Measurements from ENCODE around the gene SUPT3H. TPM values are rescaled to one million over a fixed set of nuclear protein-coding genes. Genes with fewer than 3 reads are reported as not detected.

Gene SUPT3H
- total RNA-seq, 4 donors from 2014 or later: 1.6 to 5.6 (median 3.8) TPM

DNA sequence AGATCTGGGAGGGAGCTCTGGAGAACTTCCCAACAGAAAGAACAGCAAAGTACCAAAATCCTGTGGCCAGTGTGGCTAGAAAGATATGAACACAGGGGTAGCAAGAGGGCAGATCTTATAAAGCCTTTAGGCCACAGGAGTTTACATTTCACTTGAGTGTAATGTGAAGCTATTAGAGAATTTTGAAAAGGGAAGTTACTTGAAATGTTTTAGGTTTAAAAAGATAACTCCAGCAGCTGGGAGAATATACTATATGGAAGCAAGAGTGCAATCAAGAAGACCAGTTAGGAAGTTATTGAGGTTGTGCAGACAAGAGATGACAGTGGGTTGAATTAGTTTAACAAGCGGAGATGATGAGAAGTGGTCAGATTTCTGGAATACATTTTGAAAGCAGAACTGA lies 7.9 kb downstream of the SUPT3H start:
- WGBS, 2 donors: 94% methylated on average over 1 of the region's 1 CpG
- TF ChIP-seq, protein P1, sequence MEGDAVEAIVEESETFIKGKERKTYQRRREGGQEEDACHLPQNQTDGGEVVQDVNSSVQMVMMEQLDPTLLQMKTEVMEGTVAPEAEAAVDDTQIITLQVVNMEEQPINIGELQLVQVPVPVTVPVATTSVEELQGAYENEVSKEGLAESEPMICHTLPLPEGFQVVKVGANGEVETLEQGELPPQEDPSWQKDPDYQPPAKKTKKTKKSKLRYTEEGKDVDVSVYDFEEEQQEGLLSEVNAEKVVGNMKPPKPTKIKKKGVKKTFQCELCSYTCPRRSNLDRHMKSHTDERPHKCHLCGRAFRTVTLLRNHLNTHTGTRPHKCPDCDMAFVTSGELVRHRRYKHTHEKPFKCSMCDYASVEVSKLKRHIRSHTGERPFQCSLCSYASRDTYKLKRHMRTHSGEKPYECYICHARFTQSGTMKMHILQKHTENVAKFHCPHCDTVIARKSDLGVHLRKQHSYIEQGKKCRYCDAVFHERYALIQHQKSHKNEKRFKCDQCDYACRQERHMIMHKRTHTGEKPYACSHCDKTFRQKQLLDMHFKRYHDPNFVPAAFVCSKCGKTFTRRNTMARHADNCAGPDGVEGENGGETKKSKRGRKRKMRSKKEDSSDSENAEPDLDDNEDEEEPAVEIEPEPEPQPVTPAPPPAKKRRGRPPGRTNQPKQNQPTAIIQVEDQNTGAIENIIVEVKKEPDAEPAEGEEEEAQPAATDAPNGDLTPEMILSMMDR (IDR thresholded peaks at IDR 0.05): no peak
- TF ChIP-seq POLR2A (IDR thresholded peaks at IDR 0.05): no peak

DNA sequence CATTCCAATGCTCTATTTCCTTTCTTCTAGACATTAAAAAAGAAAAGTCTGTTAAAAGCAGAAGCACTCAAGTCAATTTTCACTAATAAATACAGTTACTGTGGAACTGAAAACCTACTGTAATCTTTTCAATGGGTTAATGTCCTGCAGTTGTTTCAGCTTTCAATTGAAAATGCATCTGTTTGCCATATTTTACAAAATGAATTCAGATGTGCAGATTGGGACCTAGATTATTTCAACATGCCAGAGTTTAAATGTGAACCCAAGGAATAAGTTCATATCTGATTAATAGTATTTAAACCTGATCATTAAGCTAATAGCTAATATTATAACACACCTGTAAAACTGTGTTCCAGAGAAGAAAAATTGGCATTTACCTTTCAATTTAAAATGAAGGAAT lies 9.7 kb downstream of the SUPT3H start:
- intact Hi-C loops (cut with DNase I; ENCODE audit: low total_unique reads): no loop called here
- DNase-seq (ENCODE audit: low spot score in 2 of 2): no peak
- TF ChIP-seq, protein P1 (IDR thresholded peaks at IDR 0.05): no peak
- no peak for TF ChIP-seq POLR2A (IDR thresholded peaks at IDR 0.05)
- H3K4me3 ChIP-seq (ENCODE audit: low read depth, poor library complexity, severe bottlenecking): no peak overlapping the region

More for the DNA sequence above, 7.9 kb downstream of the SUPT3H start:
- intact Hi-C loops (cut with DNase I; ENCODE audit: low total_unique reads): no loop called here
- no peak overlapping the region for H3K4me3 ChIP-seq (ENCODE audit: low read depth, poor library complexity, severe bottlenecking)
- no peak for DNase-seq (ENCODE audit: low spot score in 2 of 2)

DNA sequence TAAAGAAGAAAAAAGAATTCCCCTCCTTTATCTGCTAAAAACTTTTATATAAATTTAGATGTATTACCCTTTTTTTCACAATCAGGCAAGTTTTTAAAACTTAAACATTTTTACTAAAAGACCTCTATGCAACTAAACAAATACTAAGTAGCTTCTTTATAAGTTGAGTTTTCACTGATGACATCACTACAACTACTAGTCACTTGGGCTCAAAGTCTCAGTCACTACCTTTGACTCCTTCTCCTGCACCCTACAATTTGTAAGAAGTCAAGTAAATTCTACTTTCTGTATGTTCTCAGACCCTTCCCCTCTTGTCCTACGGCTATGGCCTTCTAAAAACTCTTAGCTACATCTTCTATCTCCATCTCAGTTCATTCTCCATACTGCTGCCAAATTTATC lies 11.2 kb downstream of the SUPT3H start:
- WGBS, 2 donors: 96 to 100% methylated on average over 1 of the region's 1 CpG

DNA sequence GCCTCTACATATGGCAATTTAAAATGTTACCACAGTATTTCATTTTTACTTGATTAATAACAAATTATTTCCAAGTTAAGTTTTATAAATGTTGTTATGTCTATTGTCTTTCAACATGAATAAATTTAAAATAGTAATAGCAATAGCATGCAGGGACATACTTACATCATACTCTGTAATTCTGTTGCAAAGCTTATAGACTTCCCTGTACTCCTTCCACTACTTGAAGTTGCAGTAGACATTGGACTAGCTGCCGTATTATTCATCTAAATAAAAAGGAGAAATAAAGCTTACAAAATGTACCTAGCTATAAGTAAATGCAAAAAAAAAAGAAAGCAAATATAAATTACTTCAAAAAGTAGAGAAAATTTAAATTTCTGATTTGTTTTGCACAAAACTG lies 12.7 kb downstream of the SUPT3H start:
- DNase-seq (ENCODE audit: low spot score in 2 of 2): no peak
- no peak overlapping the region for H3K4me3 ChIP-seq (ENCODE audit: low read depth, poor library complexity, severe bottlenecking)
- intact Hi-C loops (cut with DNase I; ENCODE audit: low total_unique reads): no loop called here
- WGBS, 2 donors: 96 to 97% methylated on average over 1 of the region's 1 CpG
- TF ChIP-seq, protein P1 (IDR thresholded peaks at IDR 0.05): no peak
- TF ChIP-seq POLR2A (IDR thresholded peaks at IDR 0.05): no peak

More for the DNA sequence above, 11.2 kb downstream of the SUPT3H start:
- intact Hi-C loops (cut with DNase I; ENCODE audit: low total_unique reads): no loop called here
- DNase-seq (ENCODE audit: low spot score in 2 of 2): no peak
- TF ChIP-seq POLR2A (IDR thresholded peaks at IDR 0.05): no peak
- TF ChIP-seq, protein P1 (IDR thresholded peaks at IDR 0.05): no peak
- H3K4me3 ChIP-seq (ENCODE audit: low read depth, poor library complexity, severe bottlenecking): no peak overlapping the region

DNA sequence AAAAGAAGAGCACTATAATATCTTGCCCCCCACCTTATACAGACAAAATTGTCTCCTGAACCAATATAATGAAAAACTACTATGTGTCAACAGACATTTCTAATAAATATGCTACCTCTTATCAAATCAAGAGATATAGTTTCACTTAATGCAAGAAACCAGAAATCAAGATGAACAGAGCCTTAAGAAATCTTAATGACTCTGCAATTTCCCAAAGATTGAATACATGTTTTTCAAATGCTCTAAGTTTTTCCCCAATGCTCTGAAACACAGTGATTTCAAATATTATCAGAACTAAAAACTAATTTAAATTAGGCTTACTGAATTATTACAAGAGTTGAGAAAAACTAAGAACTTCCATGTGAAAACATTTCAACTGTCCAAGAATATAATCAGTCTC lies 13.3 kb downstream of the SUPT3H start:
- TF ChIP-seq, protein P1 (IDR thresholded peaks at IDR 0.05): no peak
- TF ChIP-seq POLR2A (IDR thresholded peaks at IDR 0.05): no peak
- DNase-seq (ENCODE audit: low spot score in 2 of 2): no peak
- intact Hi-C loops (cut with DNase I; ENCODE audit: low total_unique reads): no loop called here
- H3K4me3 ChIP-seq (ENCODE audit: low read depth, poor library complexity, severe bottlenecking): no peak overlapping the region

DNA sequence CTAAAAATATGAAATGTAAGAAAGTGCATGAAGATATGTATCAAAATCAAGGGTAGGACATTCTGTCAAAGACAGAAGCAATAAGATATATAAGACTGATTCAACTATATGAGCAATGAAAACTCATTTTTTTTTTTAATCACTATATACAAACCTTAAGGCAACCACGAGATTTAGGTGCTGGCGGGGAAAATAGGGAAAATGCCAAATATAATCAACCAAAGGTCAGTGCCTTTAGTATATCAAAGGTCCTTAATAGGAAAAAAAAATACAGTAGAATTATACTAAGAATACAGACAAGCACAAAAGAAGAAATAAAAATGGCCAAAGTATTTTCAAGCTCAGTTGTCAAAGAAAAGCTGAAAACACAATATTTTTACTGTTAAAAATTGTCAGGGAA lies 24.1 kb downstream of the SUPT3H start:
- DNase-seq (ENCODE audit: low spot score in 2 of 2): no peak
- H3K4me3 ChIP-seq (ENCODE audit: low read depth, poor library complexity, severe bottlenecking): no peak overlapping the region
- WGBS, 2 donors: 86 to 90% methylated on average over 2 of the region's 2 CpGs
- TF ChIP-seq, protein P1 (IDR thresholded peaks at IDR 0.05): no peak
- no peak for TF ChIP-seq POLR2A (IDR thresholded peaks at IDR 0.05)
- intact Hi-C loops (cut with DNase I; ENCODE audit: low total_unique reads): no loop called here

Measured in lower leg skin (tissue), 4 donors.